ENCODE data around the gene GCGR. TPM values are rescaled to one million over a fixed set of nuclear protein-coding genes. Genes with fewer than 3 reads are reported as not detected.

The GCGR gene
- total and polyA plus RNA-seq, 2 donors from 2014 or later = 9.3 to 37.2 TPM

- Histone ChIP-seq H3K36me3 (ENCODE audit: control insufficient read depth in 2 of 3, insufficient read depth in 3 of 3, low read length in 3 of 3) (no peaks in the 10 kb centered on the region), H3K4me1 (ENCODE audit: control insufficient read depth in 2 of 3, insufficient read depth in 2 of 3, low read depth in 1 of 3, low read length in 3 of 3) (peaks cover 0 to 6% (median 0%) of the 10 kb centered on the region in 3 donors), H3K27ac (ENCODE audit: low read depth in 2 of 2, low read length in 2 of 2) (no peak overlapping the region), H3K9ac (ENCODE audit: low read length in 3 of 3) (no peak overlapping the region), H3K9me3 (ENCODE audit: control insufficient read depth in 2 of 3, insufficient read depth in 1 of 3, low read length in 3 of 3) (no peaks in the 10 kb centered on the region), H3K4me3 (ENCODE audit: low read length in 3 of 3) (no peak overlapping the region), H3K27me3 (ENCODE audit: control insufficient read depth, insufficient read depth, low read length) (no peaks in the 10 kb centered on the region)
- intact Hi-C loops (cut with DNase I) = no loop called here
- TF ChIP-seq CTCF (IDR thresholded peaks at IDR 0.05; ENCODE audit: borderline replicate concordance, extremely low read depth, insufficient read depth) = no peak
- no peak for DNase-seq
- no peak for FAIRE-seq
Measured at GRCh38 chr17:81810892-81811704, 7.1 kb downstream of the GCGR start.

- no peaks in the 10 kb centered on the region for H3K27me3 ChIP-seq (ENCODE audit: control insufficient read depth, insufficient read depth, low read length)
- peak in 1 of 5 donors; percentile 63 for DNase-seq
- no peak overlapping the region for H3K4me3 ChIP-seq (ENCODE audit: low read length in 3 of 3)
- no peak for FAIRE-seq
- H3K9me3 ChIP-seq (ENCODE audit: control insufficient read depth in 2 of 3, insufficient read depth in 1 of 3, low read length in 3 of 3) = no peaks in the 10 kb centered on the region
- no peak overlapping the region for H3K27ac ChIP-seq (ENCODE audit: low read depth in 2 of 2, low read length in 2 of 2)
- H3K4me1 ChIP-seq (ENCODE audit: control insufficient read depth in 2 of 3, insufficient read depth in 2 of 3, low read depth in 1 of 3, low read length in 3 of 3) = peaks cover 0 to 6% (median 0%) of the 10 kb centered on the region in 3 donors
- H3K36me3 ChIP-seq (ENCODE audit: control insufficient read depth in 2 of 3, insufficient read depth in 3 of 3, low read length in 3 of 3) = no peaks in the 10 kb centered on the region
- intact Hi-C loops (cut with DNase I) = no loop called here
- no peak for TF ChIP-seq CTCF (IDR thresholded peaks at IDR 0.05; ENCODE audit: borderline replicate concordance, extremely low read depth, insufficient read depth)
- no peak overlapping the region for H3K9ac ChIP-seq (ENCODE audit: low read length in 3 of 3)
Measured at GRCh38 chr17:81811705-81812570, 8.0 kb downstream of the GCGR start.

GRCh38 chr17:81812571-81813370 is 8.8 kb downstream of the GCGR start:
- intact Hi-C loops (cut with DNase I) = no loop called here
- peaks cover 0 to 6% (median 0%) of the 10 kb centered on the region in 3 donors for H3K4me1 ChIP-seq (ENCODE audit: control insufficient read depth in 2 of 3, insufficient read depth in 2 of 3, low read depth in 1 of 3, low read length in 3 of 3)
- no peak overlapping the region for H3K27ac ChIP-seq (ENCODE audit: low read depth in 2 of 2, low read length in 2 of 2)
- FAIRE-seq (no peak), DNase-seq (peak in 1 of 5 donors; percentile 78)
- no peaks in the 10 kb centered on the region for H3K27me3 ChIP-seq (ENCODE audit: control insufficient read depth, insufficient read depth, low read length)
- no peaks in the 10 kb centered on the region for H3K9me3 ChIP-seq (ENCODE audit: control insufficient read depth in 2 of 3, insufficient read depth in 1 of 3, low read length in 3 of 3)
- H3K36me3 ChIP-seq (ENCODE audit: control insufficient read depth in 2 of 3, insufficient read depth in 3 of 3, low read length in 3 of 3) = no peaks in the 10 kb centered on the region
- H3K9ac ChIP-seq (ENCODE audit: low read length in 3 of 3) = no peak overlapping the region
- no peak for TF ChIP-seq CTCF (IDR thresholded peaks at IDR 0.05; ENCODE audit: borderline replicate concordance, extremely low read depth, insufficient read depth)
- no peak overlapping the region for H3K4me3 ChIP-seq (ENCODE audit: low read length in 3 of 3)

Data from kidney (tissue), 14 donors.